ENCODE measurements around the gene SRP72.

The SRP72 gene

DNA sequence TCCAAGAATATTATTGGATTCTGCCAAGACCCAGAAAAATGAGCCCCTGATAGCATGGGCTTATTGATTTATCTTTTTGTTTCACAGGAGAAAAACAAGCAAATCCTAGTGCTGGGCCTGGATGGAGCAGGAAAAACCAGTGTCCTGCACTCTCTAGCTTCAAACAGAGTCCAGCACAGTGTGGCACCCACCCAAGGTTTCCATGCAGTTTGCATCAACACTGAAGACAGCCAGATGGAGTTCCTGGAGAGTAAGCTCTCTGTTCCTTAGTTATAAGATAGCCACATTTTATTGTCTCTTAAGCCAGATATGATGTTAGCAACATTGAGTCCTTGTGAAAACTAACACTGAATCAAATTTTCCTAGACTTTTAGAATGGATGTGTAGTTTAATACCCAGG is 43.7 kb downstream of the SRP72 start:
- H3K9ac ChIP-seq (ENCODE audit: low read length in 2 of 2), result no peak overlapping the region
- no peak overlapping the region for H3K27ac ChIP-seq (ENCODE audit: low read length)
- H3K27me3 ChIP-seq (ENCODE audit: control insufficient read depth in 1 of 2, insufficient read depth in 2 of 2, low read length in 2 of 2), result no peaks in the 10 kb centered on the region
- H3K9me3 ChIP-seq (ENCODE audit: control insufficient read depth in 2 of 2, low read length in 2 of 2), result no peaks in the 10 kb centered on the region
- H3K36me3 ChIP-seq (ENCODE audit: control insufficient read depth in 2 of 2, insufficient read depth in 2 of 2, low read length in 2 of 2), result no peaks in the 10 kb centered on the region
- H3K4me3 ChIP-seq (ENCODE audit: low read length in 2 of 2), result no peak overlapping the region
- H3K4me1 ChIP-seq (ENCODE audit: control insufficient read depth, insufficient read depth, low read length), result peaks cover 12% of the 10 kb centered on the region

DNA sequence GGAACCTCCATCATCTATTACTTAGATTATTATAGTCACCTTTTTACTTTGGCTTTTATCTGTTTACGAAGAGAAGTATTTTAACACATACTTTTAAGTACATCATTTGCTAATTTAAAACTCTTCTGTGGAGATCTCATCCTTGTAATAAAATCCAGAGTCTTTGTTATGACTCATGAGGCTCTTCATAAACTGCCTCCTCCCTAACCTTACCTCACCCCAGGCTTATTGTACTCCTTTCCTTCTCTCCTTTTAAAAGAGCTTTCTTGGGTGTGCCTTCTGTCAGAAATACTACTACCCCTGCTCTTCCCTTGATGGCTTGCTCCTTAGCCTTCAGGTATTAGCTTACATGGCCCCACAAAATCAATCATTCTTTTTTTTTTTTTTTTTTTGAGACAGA is 44.7 kb downstream of the SRP72 start:
- Histone ChIP-seq H3K27me3 (ENCODE audit: control insufficient read depth in 1 of 2, insufficient read depth in 2 of 2, low read length in 2 of 2) (no peaks in the 10 kb centered on the region), H3K4me3 (ENCODE audit: low read length in 2 of 2) (no peak overlapping the region), H3K9me3 (ENCODE audit: control insufficient read depth in 2 of 2, low read length in 2 of 2) (no peaks in the 10 kb centered on the region), H3K9ac (ENCODE audit: low read length in 2 of 2) (no peak overlapping the region), H3K4me1 (ENCODE audit: control insufficient read depth, insufficient read depth, low read length) (peaks cover 7% of the 10 kb centered on the region), H3K36me3 (ENCODE audit: control insufficient read depth in 2 of 2, insufficient read depth in 2 of 2, low read length in 2 of 2) (no peaks in the 10 kb centered on the region), H3K27ac (ENCODE audit: low read length) (no peak overlapping the region)

GRCh38 chr4:56513517-56513916 is 46.1 kb downstream of the SRP72 start:
- Histone ChIP-seq H3K27ac (ENCODE audit: low read length) (no peak overlapping the region), H3K36me3 (ENCODE audit: control insufficient read depth in 2 of 2, insufficient read depth in 2 of 2, low read length in 2 of 2) (no peaks in the 10 kb centered on the region), H3K4me3 (ENCODE audit: low read length in 2 of 2) (no peak overlapping the region), H3K9me3 (ENCODE audit: control insufficient read depth in 2 of 2, low read length in 2 of 2) (no peaks in the 10 kb centered on the region), H3K4me1 (ENCODE audit: control insufficient read depth, insufficient read depth, low read length) (peaks cover 7% of the 10 kb centered on the region), H3K27me3 (ENCODE audit: control insufficient read depth in 1 of 2, insufficient read depth in 2 of 2, low read length in 2 of 2) (no peaks in the 10 kb centered on the region), H3K9ac (ENCODE audit: low read length in 2 of 2) (no peak overlapping the region)

DNA sequence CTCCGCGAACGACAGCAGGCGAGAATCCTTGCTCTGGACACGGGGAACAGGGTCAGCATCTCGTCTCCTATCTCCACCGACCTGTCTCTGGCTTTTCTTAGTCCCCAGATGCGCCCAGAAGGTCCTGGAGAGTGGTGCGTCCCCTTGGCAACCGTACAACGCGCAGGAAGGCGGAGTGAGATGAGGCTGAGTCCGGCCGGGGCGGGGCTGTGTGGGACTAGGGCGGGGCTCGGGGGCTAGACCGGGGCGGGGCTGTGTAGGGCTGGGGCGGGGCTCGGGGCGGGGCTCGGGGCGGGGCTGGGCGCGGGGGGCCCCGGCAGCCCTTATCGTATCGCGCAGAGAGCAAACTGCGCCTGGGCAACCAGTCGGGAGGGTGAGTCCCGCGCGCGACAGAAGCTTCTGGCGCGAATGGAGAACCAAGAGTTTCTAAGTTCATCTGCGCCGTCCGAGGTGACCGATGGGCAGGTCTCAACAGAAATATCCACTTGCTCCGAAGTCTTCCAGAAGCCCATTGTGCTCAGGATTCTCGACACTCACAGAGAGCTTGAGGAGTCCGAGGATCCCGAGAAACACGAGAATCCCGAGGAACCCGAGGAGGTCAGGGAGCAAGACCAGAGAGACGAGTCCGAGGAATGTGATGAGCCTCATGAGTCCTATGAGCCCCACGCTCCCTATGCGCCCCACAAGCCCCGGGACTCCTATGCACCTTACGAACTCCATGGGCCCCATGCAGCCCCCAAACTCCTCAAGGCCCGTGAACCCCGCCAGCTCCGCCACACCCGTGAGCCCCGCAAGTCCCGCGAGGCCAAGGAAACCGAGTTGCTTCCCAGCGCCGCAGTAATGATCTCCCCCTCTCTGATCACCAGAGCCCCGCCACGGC is 63.1 kb downstream of the SRP72 start:
- Histone ChIP-seq H3K4me1 (ENCODE audit: control insufficient read depth, insufficient read depth, low read length) (peaks cover 10% of the 10 kb centered on the region), H3K9ac (ENCODE audit: low read length in 2 of 2) (peak overlapping the region; percentile 60 to 72), H3K4me3 (ENCODE audit: low read length in 2 of 2) (peak overlapping the region; percentile 68 to 86), H3K36me3 (ENCODE audit: control insufficient read depth in 2 of 2, insufficient read depth in 2 of 2, low read length in 2 of 2) (no peaks in the 10 kb centered on the region), H3K27ac (ENCODE audit: low read length) (no peak overlapping the region), H3K9me3 (ENCODE audit: control insufficient read depth in 2 of 2, low read length in 2 of 2) (no peaks in the 10 kb centered on the region), H3K27me3 (ENCODE audit: control insufficient read depth in 1 of 2, insufficient read depth in 2 of 2, low read length in 2 of 2) (no peaks in the 10 kb centered on the region)

DNA sequence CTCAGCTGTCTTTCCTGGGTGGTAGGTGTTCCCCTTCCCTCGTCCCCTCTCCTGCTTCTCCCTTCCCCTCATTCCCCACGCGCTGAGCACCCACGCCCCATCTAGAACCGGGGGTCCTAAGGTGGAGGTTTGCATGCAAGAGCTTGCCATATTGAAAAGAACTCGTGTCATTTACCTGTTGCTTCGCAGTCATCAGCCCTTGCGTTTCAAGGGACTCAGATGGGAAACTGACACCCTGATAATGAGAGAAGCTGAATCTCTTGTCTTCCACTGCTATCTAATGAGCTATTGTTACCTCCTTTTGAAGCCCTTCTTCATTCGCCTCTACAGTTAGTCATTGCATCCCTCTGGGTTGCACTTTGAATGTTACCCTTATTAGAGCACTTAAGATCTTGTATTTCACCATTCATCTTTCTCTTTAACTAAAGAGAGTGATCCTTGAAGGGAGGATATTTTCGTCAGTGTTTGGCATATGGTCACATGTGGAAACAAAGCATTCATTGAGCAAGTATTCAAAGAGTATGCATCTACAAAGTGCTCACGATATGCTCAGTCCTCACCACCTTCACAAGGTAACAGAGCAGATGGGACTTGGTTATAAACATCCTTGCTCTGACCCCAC is 63.8 kb downstream of the SRP72 start:
- peak overlapping the region; percentile 60 to 72 for H3K9ac ChIP-seq (ENCODE audit: low read length in 2 of 2)
- no peaks in the 10 kb centered on the region for H3K9me3 ChIP-seq (ENCODE audit: control insufficient read depth in 2 of 2, low read length in 2 of 2)
- peak overlapping the region; percentile 68 to 86 for H3K4me3 ChIP-seq (ENCODE audit: low read length in 2 of 2)
- H3K4me1 ChIP-seq (ENCODE audit: control insufficient read depth, insufficient read depth, low read length), result peaks cover 10% of the 10 kb centered on the region
- no peak overlapping the region for H3K27ac ChIP-seq (ENCODE audit: low read length)
- no peaks in the 10 kb centered on the region for H3K36me3 ChIP-seq (ENCODE audit: control insufficient read depth in 2 of 2, insufficient read depth in 2 of 2, low read length in 2 of 2)
- no peaks in the 10 kb centered on the region for H3K27me3 ChIP-seq (ENCODE audit: control insufficient read depth in 1 of 2, insufficient read depth in 2 of 2, low read length in 2 of 2)

DNA sequence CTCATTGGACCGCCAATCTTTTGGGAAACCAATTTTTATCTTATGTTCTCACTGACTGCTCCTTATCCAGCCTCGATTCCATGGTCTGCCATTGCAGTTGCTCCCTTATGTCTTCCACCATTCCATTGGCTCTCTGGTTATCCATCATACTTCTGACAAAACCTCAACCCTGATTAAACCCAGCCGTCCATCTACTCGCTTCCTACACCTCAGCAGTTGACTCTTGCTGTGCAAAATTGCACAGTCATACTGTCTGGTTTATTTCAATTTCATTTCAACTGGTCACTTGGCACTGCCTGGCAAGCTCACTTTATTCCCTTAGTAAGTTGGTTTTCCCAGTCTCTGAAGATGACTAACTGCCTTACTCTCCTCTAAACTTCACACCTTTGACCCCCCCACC is 64.4 kb downstream of the SRP72 start:
- Histone ChIP-seq H3K4me3 (ENCODE audit: low read length in 2 of 2) (peak overlapping the region; percentile 68 to 86), H3K4me1 (ENCODE audit: control insufficient read depth, insufficient read depth, low read length) (peaks cover 10% of the 10 kb centered on the region), H3K9me3 (ENCODE audit: control insufficient read depth in 2 of 2, low read length in 2 of 2) (no peaks in the 10 kb centered on the region), H3K9ac (ENCODE audit: low read length in 2 of 2) (no peak overlapping the region), H3K36me3 (ENCODE audit: control insufficient read depth in 2 of 2, insufficient read depth in 2 of 2, low read length in 2 of 2) (no peaks in the 10 kb centered on the region), H3K27ac (ENCODE audit: low read length) (no peak overlapping the region), H3K27me3 (ENCODE audit: control insufficient read depth in 1 of 2, insufficient read depth in 2 of 2, low read length in 2 of 2) (no peaks in the 10 kb centered on the region)

DNA sequence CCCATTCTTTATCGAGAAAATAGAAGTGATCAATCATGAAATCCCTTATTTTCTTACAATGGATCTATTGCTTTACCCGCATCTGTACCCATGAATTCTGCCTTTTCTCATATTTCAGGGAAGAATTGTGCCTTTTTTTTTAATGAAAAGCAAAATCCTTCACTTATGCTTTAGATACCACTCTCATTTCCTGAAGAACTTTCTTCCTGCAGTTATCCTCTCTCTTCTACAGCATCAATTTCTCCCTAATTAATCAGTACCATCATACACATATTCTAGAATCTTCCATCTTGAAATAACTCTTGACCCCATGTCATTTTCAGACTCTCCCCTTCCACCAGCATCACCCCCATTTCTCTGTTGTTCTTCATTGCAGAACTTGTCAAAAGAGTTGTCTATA is 64.8 kb downstream of the SRP72 start:
- no peak overlapping the region for H3K27ac ChIP-seq (ENCODE audit: low read length)

DNA sequence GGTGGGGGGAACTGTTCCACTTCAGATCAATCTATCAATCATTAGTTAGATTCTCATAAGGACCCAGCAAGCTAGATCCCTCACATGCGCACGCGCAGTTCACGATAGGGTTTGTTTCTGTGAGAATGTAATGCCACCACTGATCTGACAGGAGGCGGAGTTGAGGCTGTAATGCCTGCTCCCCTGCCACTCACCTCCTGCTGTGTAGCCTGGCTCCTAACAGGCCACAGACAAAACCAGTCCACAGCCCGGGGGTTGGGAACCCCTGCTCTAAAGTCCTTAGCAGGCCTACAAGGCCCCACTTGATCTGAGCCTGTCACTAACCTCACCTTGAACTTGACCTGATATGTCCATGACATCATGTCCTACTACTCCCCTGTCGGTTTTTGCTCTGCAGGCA is 68.5 kb downstream of the SRP72 start:
- no peak overlapping the region for H3K9ac ChIP-seq (ENCODE audit: low read length in 2 of 2)
- no peak overlapping the region for H3K4me3 ChIP-seq (ENCODE audit: low read length in 2 of 2)
- H3K27me3 ChIP-seq (ENCODE audit: control insufficient read depth in 1 of 2, insufficient read depth in 2 of 2, low read length in 2 of 2), result no peaks in the 10 kb centered on the region
- H3K36me3 ChIP-seq (ENCODE audit: control insufficient read depth in 2 of 2, insufficient read depth in 2 of 2, low read length in 2 of 2), result no peaks in the 10 kb centered on the region
- no peak overlapping the region for H3K27ac ChIP-seq (ENCODE audit: low read length)
- H3K4me1 ChIP-seq (ENCODE audit: control insufficient read depth, insufficient read depth, low read length), result peaks cover 3% of the 10 kb centered on the region
- H3K9me3 ChIP-seq (ENCODE audit: control insufficient read depth in 2 of 2, low read length in 2 of 2), result no peaks in the 10 kb centered on the region

More for the DNA sequence above, 64.8 kb downstream of the SRP72 start:
- Histone ChIP-seq H3K4me1 (ENCODE audit: control insufficient read depth, insufficient read depth, low read length) (peaks cover 10% of the 10 kb centered on the region), H3K4me3 (ENCODE audit: low read length in 2 of 2) (no peak overlapping the region), H3K9me3 (ENCODE audit: control insufficient read depth in 2 of 2, low read length in 2 of 2) (no peaks in the 10 kb centered on the region), H3K36me3 (ENCODE audit: control insufficient read depth in 2 of 2, insufficient read depth in 2 of 2, low read length in 2 of 2) (no peaks in the 10 kb centered on the region), H3K27me3 (ENCODE audit: control insufficient read depth in 1 of 2, insufficient read depth in 2 of 2, low read length in 2 of 2) (no peaks in the 10 kb centered on the region), H3K9ac (ENCODE audit: low read length in 2 of 2) (no peak overlapping the region)

- Histone ChIP-seq H3K9me3 (ENCODE audit: control insufficient read depth in 2 of 2, low read length in 2 of 2) (no peaks in the 10 kb centered on the region), H3K27ac (ENCODE audit: low read length) (no peak overlapping the region), H3K4me3 (ENCODE audit: low read length in 2 of 2) (no peak overlapping the region), H3K4me1 (ENCODE audit: control insufficient read depth, insufficient read depth, low read length) (no peaks in the 10 kb centered on the region), H3K9ac (ENCODE audit: low read length in 2 of 2) (no peak overlapping the region), H3K27me3 (ENCODE audit: control insufficient read depth in 1 of 2, insufficient read depth in 2 of 2, low read length in 2 of 2) (no peaks in the 10 kb centered on the region), H3K36me3 (ENCODE audit: control insufficient read depth in 2 of 2, insufficient read depth in 2 of 2, low read length in 2 of 2) (no peaks in the 10 kb centered on the region)
Measured at GRCh38 chr4:56537147-56537546, 69.7 kb downstream of the SRP72 start.

GRCh38 chr4:56540826-56541225 is 73.4 kb downstream of the SRP72 start:
- H3K9ac ChIP-seq (ENCODE audit: low read length in 2 of 2), result no peak overlapping the region
- no peaks in the 10 kb centered on the region for H3K9me3 ChIP-seq (ENCODE audit: control insufficient read depth in 2 of 2, low read length in 2 of 2)
- no peaks in the 10 kb centered on the region for H3K27me3 ChIP-seq (ENCODE audit: control insufficient read depth in 1 of 2, insufficient read depth in 2 of 2, low read length in 2 of 2)
- H3K4me3 ChIP-seq (ENCODE audit: low read length in 2 of 2), result no peak overlapping the region
- H3K27ac ChIP-seq (ENCODE audit: low read length), result no peak overlapping the region
- no peaks in the 10 kb centered on the region for H3K36me3 ChIP-seq (ENCODE audit: control insufficient read depth in 2 of 2, insufficient read depth in 2 of 2, low read length in 2 of 2)
- H3K4me1 ChIP-seq (ENCODE audit: control insufficient read depth, insufficient read depth, low read length), result peaks cover 3% of the 10 kb centered on the region

DNA sequence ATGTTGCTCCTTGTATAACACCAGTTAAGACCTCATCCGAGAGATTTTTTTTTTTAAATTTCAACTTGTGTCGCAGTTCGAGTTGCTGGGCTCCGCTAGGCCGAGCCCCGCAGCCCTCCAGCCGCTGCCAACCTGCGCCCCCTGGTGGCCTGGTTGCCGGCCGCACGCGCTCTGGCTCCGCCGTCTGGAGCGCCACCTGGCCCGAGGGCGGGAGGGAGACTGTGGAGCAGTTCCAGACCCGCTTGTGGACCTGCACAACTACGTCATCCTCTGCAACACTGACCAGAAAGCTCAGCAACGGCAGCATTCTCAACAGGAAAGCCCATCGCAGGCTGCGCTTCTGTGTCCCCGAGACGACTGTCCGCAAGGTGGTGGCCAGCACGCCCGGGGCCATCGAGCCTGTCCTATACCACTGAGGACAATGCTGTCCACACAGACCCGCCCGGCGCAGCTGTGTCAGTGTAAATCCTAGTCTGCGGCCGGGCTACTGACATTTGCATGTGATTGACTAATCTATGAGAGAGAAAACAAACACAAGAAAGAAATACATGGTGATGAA is 77.2 kb downstream of the SRP72 start:
- no peak overlapping the region for H3K27ac ChIP-seq (ENCODE audit: low read length)
- H3K9ac ChIP-seq (ENCODE audit: low read length in 2 of 2), result peak overlapping the region; percentile 42 to 48
- H3K4me1 ChIP-seq (ENCODE audit: control insufficient read depth, insufficient read depth, low read length), result peaks cover 3% of the 10 kb centered on the region
- peak overlapping the region; percentile 60 to 77 for H3K4me3 ChIP-seq (ENCODE audit: low read length in 2 of 2)
- no peaks in the 10 kb centered on the region for H3K9me3 ChIP-seq (ENCODE audit: control insufficient read depth in 2 of 2, low read length in 2 of 2)
- H3K36me3 ChIP-seq (ENCODE audit: control insufficient read depth in 2 of 2, insufficient read depth in 2 of 2, low read length in 2 of 2), result no peaks in the 10 kb centered on the region
- H3K27me3 ChIP-seq (ENCODE audit: control insufficient read depth in 1 of 2, insufficient read depth in 2 of 2, low read length in 2 of 2), result no peaks in the 10 kb centered on the region

Measured in stomach smooth muscle (tissue), 2 donors.